SH-SY5Y (cell line): ENCODE results near the gene TNNI2.

Experiments used
- GATA2 ChIP-seq: IDR thresholded peaks from 2 replicates; pipeline ENCODE4 v1.6.1; 2011; ENCODE audit warnings: mild to moderate bottlenecking, low read depth, low read length
- GATA3 ChIP-seq: IDR thresholded peaks from 2 replicates; pipeline ENCODE4 v1.6.1; 2011; ENCODE audit warnings: low read depth, mild to moderate bottlenecking, low read length, moderate library complexity

GRCh38 chr11:1828542-1828941 is 10.2 kb upstream of the TNNI2 start:
- no peak for TF ChIP-seq GATA3
- no peak for TF ChIP-seq GATA2
